Smooth muscle cell (in vitro differentiated cells): ENCODE results near the gene ATXN7L2. TPM values are rescaled to one million over a fixed set of nuclear protein-coding genes. Genes with fewer than 3 reads are reported as not detected.

Experiments
- DNase-seq: peaks from one replicate; lab custom pipeline; 2025; ENCODE audit not compliant: unreplicated experiment; lab: John Stamatoyannopoulos, UW
- H2AFZ ChIP-seq: fragments of 200-600 bp; sonication (generic); 2 replicates; pipeline ENCODE4 v1.6.0; 2016; ENCODE audit warnings: antibody characterized with exemption, low read depth, mild to moderate bottlenecking
- H3F3A ChIP-seq: fragments of 200-600 bp; sonication (generic); 2 replicates; pipeline ENCODE4 v1.6.0; 2017; ENCODE audit warnings: antibody characterized with exemption, low read depth
- H3K27ac ChIP-seq: fragments of 200-600 bp; sonication (generic); 2 replicates; pipeline ENCODE4 v1.5.1; 2016; ENCODE audit warnings: low read depth, mild to moderate bottlenecking
- H3K27me3 ChIP-seq: fragments of 200-600 bp; sonication (generic); 2 replicates; pipeline ENCODE4 v1.6.1; 2016; ENCODE audit warnings: low read depth, mild to moderate bottlenecking
- H3K36me3 ChIP-seq: fragments of 200-600 bp; sonication (generic); 2 replicates; pipeline ENCODE4 v1.5.1; 2016; ENCODE audit warnings: low read depth
- H3K4me1 ChIP-seq: fragments of 200-600 bp; sonication (generic); 2 replicates; pipeline ENCODE4 v1.5.1; 2016; ENCODE audit warnings: low read depth
- H3K4me2 ChIP-seq: fragments of 200-600 bp; sonication (generic); 2 replicates; pipeline ENCODE4 v1.6.0; 2016; ENCODE audit warnings: mild to moderate bottlenecking
- H3K4me3 ChIP-seq: fragments of 200-600 bp; sonication (generic); 2 replicates; pipeline ENCODE4 v1.5.1; 2016; ENCODE audit warnings: mild to moderate bottlenecking
- H3K79me2 ChIP-seq: fragments of 200-600 bp; sonication (generic); 2 replicates; pipeline ENCODE4 v1.6.0; 2016; ENCODE audit warnings: low read depth, mild to moderate bottlenecking
- H3K9ac ChIP-seq: fragments of 200-600 bp; sonication (generic); 2 replicates; pipeline ENCODE4 v1.6.0; 2016; ENCODE audit warnings: low read depth
- H3K9me3 ChIP-seq: fragments of 200-600 bp; sonication (generic); replicated peaks from 2 replicates; pipeline ENCODE4 v1.5.1; 2016; ENCODE audit warnings: low read depth
- H4K20me1 ChIP-seq: fragments of 200-600 bp; sonication (generic); 2 replicates; pipeline ENCODE4 v1.6.0; 2016; ENCODE audit warnings: low read depth
- CTCF ChIP-seq: fragments of 200-600 bp; sonication (generic); IDR thresholded peaks from 2 replicates; pipeline ENCODE4 v1.5.1; 2017; ENCODE audit warnings: borderline replicate concordance, mild to moderate bottlenecking, antibody characterized with exemption; ENCODE audit not compliant: insufficient read depth, poor library complexity, severe bottlenecking
- WGBS: methylation state at CpG from one replicate; pipeline ENCODE4 v1.1.7; 2016; ENCODE audit warnings: low lambda C conversion rate; 5-methylcytosine and 5-hydroxymethylcytosine counted together
- polyA plus RNA-seq: library from polyadenylated mRNA; unstranded; fragments of >200 nt; fragmentation: Nextera tagmentation; extraction: Ambion mirVana; gene quantifications from 2 replicates; pipeline ENCODE4 v1.2.1, GENCODE V29; 2016
- total RNA-seq: library from RNA; depleted of rRNA; stranded (reverse); fragments of >200 nt; gene quantifications from 2 replicates; pipeline ENCODE4 v1.2.3, GENCODE V29; 2014

Gene ATXN7L2
- total and polyA plus RNA-seq, 2 experiments from 2014 or later: 1.9 to 6.2 TPM

- H3K9ac ChIP-seq: no peak overlapping the region
These were observed 13.9 kb downstream of the ATXN7L2 start for GRCh38 chr1:109497449-109498160.

GRCh38 chr1:109498161-109498801 lies 14.6 kb downstream of the ATXN7L2 start:
- no peak for DNase-seq
- 85% methylated on average over 12 of the region's 12 CpGs for WGBS
- peaks cover 4% of the 10 kb centered on the region for H3K4me1 ChIP-seq

More at GRCh38 chr1:109497449-109498160, 13.9 kb downstream of the ATXN7L2 start:
- DNase-seq: no peak
- Histone ChIP-seq H3K27ac (no peak overlapping the region), H3K79me2 (peaks cover 8% of the 10 kb centered on the region), H3K27me3 (no peaks in the 10 kb centered on the region), H3K9me3 (no peaks in the 10 kb centered on the region), H4K20me1 (peaks cover 17% of the 10 kb centered on the region), H3K36me3 (no peaks in the 10 kb centered on the region), H3K4me3 (no peak overlapping the region), H3K4me1 (peaks cover 4% of the 10 kb centered on the region), H3F3A (peaks cover 18% of the 10 kb centered on the region), H2AFZ (no peak overlapping the region), H3K4me2 (no peak overlapping the region)
- TF ChIP-seq CTCF: no peak
- WGBS: 83% methylated on average over 9 of the region's 9 CpGs

GRCh38 chr1:109499081-109499480 lies 15.4 kb downstream of the ATXN7L2 start:
- Histone ChIP-seq H3K79me2 (peaks cover 8% of the 10 kb centered on the region), H3K36me3 (no peaks in the 10 kb centered on the region), H3K4me2 (no peak overlapping the region), H2AFZ (no peak overlapping the region), H3K4me1 (peaks cover 4% of the 10 kb centered on the region), H4K20me1 (peaks cover 17% of the 10 kb centered on the region), H3F3A (peaks cover 18% of the 10 kb centered on the region), H3K9me3 (no peaks in the 10 kb centered on the region), H3K4me3 (no peak overlapping the region), H3K27ac (no peak overlapping the region), H3K9ac (no peak overlapping the region), H3K27me3 (no peaks in the 10 kb centered on the region)
- no peak for DNase-seq
- TF ChIP-seq CTCF: no peak
- WGBS: 88% methylated on average over 7 of the region's 7 CpGs

More at GRCh38 chr1:109498161-109498801, 14.6 kb downstream of the ATXN7L2 start:
- Histone ChIP-seq H4K20me1 (peaks cover 17% of the 10 kb centered on the region), H3K4me3 (no peak overlapping the region), H3K27me3 (no peaks in the 10 kb centered on the region), H3K4me2 (no peak overlapping the region), H3F3A (peaks cover 18% of the 10 kb centered on the region), H2AFZ (no peak overlapping the region), H3K9me3 (no peaks in the 10 kb centered on the region), H3K9ac (no peak overlapping the region), H3K36me3 (no peaks in the 10 kb centered on the region), H3K79me2 (peaks cover 8% of the 10 kb centered on the region), H3K27ac (no peak overlapping the region)
- TF ChIP-seq CTCF: peak; percentile 39
